WERI-Rb-1 (cell line): ENCODE measurements around the gene SAT1.
A peak's percentile ranks its signal among the peaks of the same experiment; 100 is the strongest.
"Not testable (repeated sequence)": the region's sequence is repeated elsewhere in the genome, so short reads cannot be mapped to it uniquely, and the experiment has no call there.

ENCODE experiments used
- DNase-seq: peaks from one replicate; pipeline ENCODE4 v3.0.0-alpha.2; 2020
- H3K27ac ChIP-seq: fragments of 250-450 bp; sonication (Bioruptor Pico); 2 replicates; pipeline ENCODE4 v1.5.1; 2020; ENCODE audit warnings: mild to moderate bottlenecking, moderate library complexity
- H3K27me3 ChIP-seq: fragments of 250-450 bp; sonication (Bioruptor Pico); 2 replicates; pipeline ENCODE4 v1.5.1; 2021; ENCODE audit warnings: mild to moderate bottlenecking, low read depth, moderate library complexity; ENCODE audit not compliant: insufficient read depth, severe bottlenecking
- H3K36me3 ChIP-seq: fragments of 250-450 bp; sonication (Bioruptor Pico); 2 replicates; pipeline ENCODE4 v1.5.1; 2020; ENCODE audit warnings: mild to moderate bottlenecking, moderate library complexity
- H3K4me3 ChIP-seq: 2 replicates; pipeline ENCODE4 v1.5.1; 2011; ENCODE audit warnings: low read depth, mild to moderate bottlenecking, control low read depth, low read length
- H3K9me3 ChIP-seq: fragments of 250-450 bp; sonication (Bioruptor Pico); 2 replicates; pipeline ENCODE4 v1.5.1; 2021; ENCODE audit warnings: mild to moderate bottlenecking, moderate library complexity; ENCODE audit not compliant: severe bottlenecking
- CTCF ChIP-seq: IDR thresholded peaks from 2 replicates; pipeline ENCODE4 v1.5.1; 2011; ENCODE audit warnings: low read depth, mild to moderate bottlenecking, control low read depth, inconsistent platforms, low read length

The SAT1 gene

GRCh38 chrX:23770142-23770541 is 12.8 kb upstream of the SAT1 start:
- no peaks in the 10 kb centered on the region for H3K36me3 ChIP-seq
- H3K9me3 ChIP-seq = no peaks in the 10 kb centered on the region
- no peak overlapping the region for H3K27ac ChIP-seq
- H3K4me3 ChIP-seq = no peak overlapping the region
- DNase-seq = no peak
- H3K27me3 ChIP-seq = peaks cover 9% of the 10 kb centered on the region
- no peak for TF ChIP-seq CTCF

- not testable (repeated sequence) for H3K27me3 ChIP-seq, H3K4me3 ChIP-seq, H3K27ac ChIP-seq
These were observed 11.9 kb upstream of the SAT1 start for GRCh38 chrX:23771086-23771485.

GRCh38 chrX:23773601-23774175 is 9.3 kb upstream of the SAT1 start:
- DNase-seq = no peak

More at GRCh38 chrX:23771086-23771485, 11.9 kb upstream of the SAT1 start:
- H3K9me3 ChIP-seq, H3K36me3 ChIP-seq, DNase-seq: not testable (repeated sequence)

GRCh38 chrX:23776363-23776762 is 6.6 kb upstream of the SAT1 start:
- no peak for DNase-seq
- Histone ChIP-seq H3K4me3 (no peak overlapping the region), H3K27me3 (peaks cover 4% of the 10 kb centered on the region), H3K27ac (no peak overlapping the region), H3K36me3 (no peaks in the 10 kb centered on the region), H3K9me3 (no peaks in the 10 kb centered on the region)
- TF ChIP-seq CTCF = no peak

More at GRCh38 chrX:23773601-23774175, 9.3 kb upstream of the SAT1 start:
- Histone ChIP-seq H3K4me3 (no peak overlapping the region), H3K27ac (no peak overlapping the region), H3K27me3 (peaks cover 4% of the 10 kb centered on the region), H3K9me3 (no peaks in the 10 kb centered on the region), H3K36me3 (no peaks in the 10 kb centered on the region)
- no peak for TF ChIP-seq CTCF

GRCh38 chrX:23779025-23779424 is 3.9 kb upstream of the SAT1 start:
- Histone ChIP-seq H3K36me3 (no peaks in the 10 kb centered on the region), H3K4me3 (no peak overlapping the region), H3K9me3 (no peaks in the 10 kb centered on the region), H3K27me3 (no peaks in the 10 kb centered on the region), H3K27ac (no peak overlapping the region)
- DNase-seq = no peak
- no peak for TF ChIP-seq CTCF

- Histone ChIP-seq H3K27me3 (no peaks in the 10 kb centered on the region), H3K4me3 (peak overlapping the region; percentile 29; the same call in 1 of the 2 replicates), H3K36me3 (no peaks in the 10 kb centered on the region), H3K9me3 (no peaks in the 10 kb centered on the region), H3K27ac (no peak overlapping the region)
- no peak for DNase-seq
- no peak for TF ChIP-seq CTCF
These were observed 518 bp upstream of the SAT1 start for GRCh38 chrX:23782455-23782854.
